A673 (cell line): ENCODE results near the gene HSPB3. TPM values are rescaled to one million over a fixed set of nuclear protein-coding genes. Genes with fewer than 3 reads are reported as not detected.

Experiments
- BruUV-seq: library from RNA; stranded (reverse); fragments of 400-500 nt; replicated peaks from 2 replicates; lab custom pipeline; 2021; lab: Mats Ljungman, UMichigan
- CTCF ChIA-PET: fragments of 300-600 bp; sonication (Branson Sonifier 250); formaldehyde crosslinking; loops from one replicate; lab custom pipeline; 2022; ENCODE audit warnings: antibody characterized with exemption; lab: Charles Lee
- POLR2A ChIA-PET: fragments of 300-600 bp; sonication (Branson Sonifier 250); formaldehyde crosslinking; loops from one replicate; lab custom pipeline; 2022; ENCODE audit warnings: antibody characterized with exemption; ENCODE audit not compliant: low non-redundant PET; lab: Charles Lee
- DNase-seq: peaks from one replicate; pipeline ENCODE4 v3.0.0-alpha.2; 2015; ENCODE audit warnings: low spot score
- H3K27ac ChIP-seq: fragments of 200-600 bp; sonication (generic); 2 replicates; pipeline ENCODE4 v1.5.1; 2016; ENCODE audit warnings: mixed run types, low read depth, mild to moderate bottlenecking, mixed read lengths, antibody characterized with exemption, low read length; ENCODE audit not compliant: poor library complexity, severe bottlenecking
- H3K27me3 ChIP-seq: fragments of 200-600 bp; sonication (generic); replicated peaks from 2 replicates; pipeline ENCODE4 v1.6.1; 2017; ENCODE audit warnings: mixed run types, low read depth, mild to moderate bottlenecking, mixed read lengths, antibody characterized with exemption, low read length; ENCODE audit not compliant: insufficient read depth, poor library complexity
- H3K36me3 ChIP-seq: fragments of 200-600 bp; sonication (generic); 2 replicates; pipeline ENCODE4 v1.6.1; 2016; ENCODE audit warnings: mixed run types, mild to moderate bottlenecking, mixed read lengths, antibody characterized with exemption, low read length; ENCODE audit not compliant: insufficient read depth, poor library complexity, severe bottlenecking
- H3K4me1 ChIP-seq: fragments of 200-600 bp; sonication (generic); 2 replicates; pipeline ENCODE4 v1.6.1; 2017; ENCODE audit warnings: mixed run types, mild to moderate bottlenecking, mixed read lengths, antibody characterized with exemption, low read length; ENCODE audit not compliant: insufficient read depth, poor library complexity, severe bottlenecking
- H3K4me3 ChIP-seq: fragments of 200-600 bp; sonication (generic); 2 replicates; pipeline ENCODE4 v1.5.1; 2016; ENCODE audit warnings: low read depth, mixed run types, mild to moderate bottlenecking, mixed read lengths, low read length; ENCODE audit not compliant: poor library complexity, severe bottlenecking
- H3K9me3 ChIP-seq: fragments of 200-600 bp; sonication (generic); 2 replicates; pipeline ENCODE4 v1.6.1; 2016; ENCODE audit warnings: mixed run types, low read depth, mild to moderate bottlenecking, mixed read lengths, antibody characterized with exemption, low read length; ENCODE audit not compliant: poor library complexity, severe bottlenecking
- CTCF ChIP-seq: fragments of 300-800, 200-600 bp; sonication (generic); conservative IDR thresholded peaks from 2 replicates; pipeline ENCODE4 v1.5.1; 2017; ENCODE audit warnings: low read depth, mild to moderate bottlenecking, antibody characterized with exemption, low read length, moderate library complexity, mixed read lengths
- EZH2 ChIP-seq: fragments of 200-600 bp; sonication (generic); IDR thresholded peaks from 2 replicates; pipeline ENCODE4 v1.6.1; 2017; ENCODE audit warnings: borderline replicate concordance, low read depth, mild to moderate bottlenecking, mixed read lengths, antibody characterized with exemption, low read length; ENCODE audit not compliant: poor library complexity, severe bottlenecking
- intact Hi-C: fragments of 100-400 bp; cut with micrococcal nuclease; formaldehyde crosslinking; loops from one replicate; pipeline ENCODE4 v1.10.0; 2022; ENCODE audit not compliant: unreplicated experiment
- total RNA-seq: library from RNA; stranded (reverse); gene quantifications from 2 replicates; pipeline ENCODE4 v1.2.3, GENCODE V29; 2021

The HSPB3 gene
- total RNA-seq, 1 experiment from 2014 or later = not detected

GRCh38 chr5:54460181-54460919, 4.9 kb downstream of the HSPB3 start:
- no peak for DNase-seq
- peaks cover 12% of the 10 kb centered on the region for H3K4me1 ChIP-seq
- H3K27ac ChIP-seq = no peak overlapping the region
- no peaks in the 10 kb centered on the region for H3K9me3 ChIP-seq
- H3K4me3 ChIP-seq = no peak overlapping the region
- POLR2A ChIA-PET = no interaction called here
- no peaks in the 10 kb centered on the region for H3K36me3 ChIP-seq
- TF ChIP-seq CTCF = no peak
- TF ChIP-seq EZH2 = no peak
- intact Hi-C loops = no loop called here
- no peaks in the 10 kb centered on the region for H3K27me3 ChIP-seq
- BruUV-seq = no TSS peak
- CTCF ChIA-PET = no interaction called here

GRCh38 chr5:54462281-54462680, 6.8 kb downstream of the HSPB3 start:
- no peak for DNase-seq
- Histone ChIP-seq H3K9me3 (no peaks in the 10 kb centered on the region), H3K27ac (no peak overlapping the region), H3K4me3 (no peak overlapping the region), H3K27me3 (no peaks in the 10 kb centered on the region), H3K36me3 (no peaks in the 10 kb centered on the region), H3K4me1 (peaks cover 4% of the 10 kb centered on the region)
- BruUV-seq = no TSS peak
- intact Hi-C loops = no loop called here
- no peak for TF ChIP-seq CTCF
- TF ChIP-seq EZH2 = no peak
- ChIA-PET CTCF (no interaction called here), POLR2A (no interaction called here)

GRCh38 chr5:54463713-54464112, 8.2 kb downstream of the HSPB3 start:
- H3K4me1 ChIP-seq = no peaks in the 10 kb centered on the region
- no peak overlapping the region for H3K4me3 ChIP-seq
- no peak for DNase-seq
- H3K27ac ChIP-seq = no peak overlapping the region
- ChIA-PET CTCF (no interaction called here), POLR2A (no interaction called here)
- no peaks in the 10 kb centered on the region for H3K36me3 ChIP-seq
- no peaks in the 10 kb centered on the region for H3K27me3 ChIP-seq
- TF ChIP-seq CTCF = no peak
- no peak for TF ChIP-seq EZH2
- no peaks in the 10 kb centered on the region for H3K9me3 ChIP-seq
- intact Hi-C loops = no loop called here
- BruUV-seq = no TSS peak
